ENCODE results near the gene PRRG4. TPM values are rescaled to one million over a fixed set of nuclear protein-coding genes. Genes with fewer than 3 reads are reported as not detected.
"Not testable (repeated sequence)": the region's sequence is repeated elsewhere in the genome, so short reads cannot be mapped to it uniquely, and the experiment has no call there.

The PRRG4 gene
- total RNA-seq, 2 experiments from 2014 or later, result 0.25 to 0.30 TPM

GRCh38 chr11:32819187-32819586 is 10.5 kb upstream of the PRRG4 start:
- no peaks in the 10 kb centered on the region for H3K36me3 Mint-ChIP-seq (ENCODE audit: low read depth)
- DNase-seq, result no peak
- H3K27ac Mint-ChIP-seq, result no peak overlapping the region
- no peaks in the 10 kb centered on the region for H3K9me3 Mint-ChIP-seq
- ChIA-PET CTCF (no interaction called here), POLR2A (no interaction called here)
- peaks cover 6% of the 10 kb centered on the region for H3K4me1 Mint-ChIP-seq
- H3K27me3 Mint-ChIP-seq, result peaks cover 13% of the 10 kb centered on the region
- H3K4me3 Mint-ChIP-seq, result no peak overlapping the region

- no peaks in the 10 kb centered on the region for H3K9me3 Mint-ChIP-seq
- POLR2A ChIA-PET, result no interaction called here
- no peaks in the 10 kb centered on the region for H3K36me3 Mint-ChIP-seq (ENCODE audit: low read depth)
- DNase-seq, result no peak
- no peak overlapping the region for H3K27ac Mint-ChIP-seq
- CTCF ChIA-PET, result no interaction called here
- no peak overlapping the region for H3K4me3 Mint-ChIP-seq
- peaks cover 9% of the 10 kb centered on the region for H3K27me3 Mint-ChIP-seq
- H3K4me1 Mint-ChIP-seq, result peaks cover 6% of the 10 kb centered on the region
These were observed 9.2 kb upstream of the PRRG4 start for GRCh38 chr11:32820497-32820896.

GRCh38 chr11:32821517-32821916 is 8.2 kb upstream of the PRRG4 start:
- no peak overlapping the region for H3K4me3 Mint-ChIP-seq
- no peaks in the 10 kb centered on the region for H3K9me3 Mint-ChIP-seq
- ChIA-PET POLR2A (no interaction called here), CTCF (no interaction called here)
- no peaks in the 10 kb centered on the region for H3K36me3 Mint-ChIP-seq (ENCODE audit: low read depth)
- no peak overlapping the region for H3K27ac Mint-ChIP-seq
- peaks cover 6% of the 10 kb centered on the region for H3K27me3 Mint-ChIP-seq
- no peak for DNase-seq
- H3K4me1 Mint-ChIP-seq, result peaks cover 6% of the 10 kb centered on the region

- Mint-ChIP-seq H3K4me3 (no peak overlapping the region), H3K9me3 (no peaks in the 10 kb centered on the region), H3K36me3 (ENCODE audit: low read depth) (no peaks in the 10 kb centered on the region), H3K27me3 (peaks cover 6% of the 10 kb centered on the region), H3K4me1 (peaks cover 6% of the 10 kb centered on the region), H3K27ac (no peak overlapping the region)
- no peak for DNase-seq
- CTCF ChIA-PET, result no interaction called here
- POLR2A ChIA-PET, result no interaction called here
These were observed 7.7 kb upstream of the PRRG4 start for GRCh38 chr11:32821917-32822560.

- DNase-seq; POLR2A ChIA-PET; H3K4me1 Mint-ChIP-seq; H3K27ac Mint-ChIP-seq; H3K4me3 Mint-ChIP-seq; H3K36me3 Mint-ChIP-seq (ENCODE audit: low read depth); H3K9me3 Mint-ChIP-seq: not testable (repeated sequence)
- H3K27me3 Mint-ChIP-seq, result peaks cover 10% of the 10 kb centered on the region
- CTCF ChIA-PET, result interaction anchor here (0.6 kb wide), 1 partner anchor 1591 kb away, joined by 3 read pairs; no protein-coding TSS in a partner anchor
These were observed 6.1 kb upstream of the PRRG4 start for GRCh38 chr11:32823617-32824016.

GRCh38 chr11:32826113-32826512 is 3.6 kb upstream of the PRRG4 start:
- H3K9me3 Mint-ChIP-seq, result no peaks in the 10 kb centered on the region
- peaks cover 14% of the 10 kb centered on the region for H3K4me1 Mint-ChIP-seq

GRCh38 chr11:32827276-32827675 is 2.5 kb upstream of the PRRG4 start:
- H3K27me3 Mint-ChIP-seq, result peaks cover 23% of the 10 kb centered on the region
- H3K4me1 Mint-ChIP-seq, result peaks cover 8% of the 10 kb centered on the region
- DNase-seq, result no peak
- ChIA-PET POLR2A (no interaction called here), CTCF (no interaction called here)
- no peaks in the 10 kb centered on the region for H3K36me3 Mint-ChIP-seq (ENCODE audit: low read depth)
- no peaks in the 10 kb centered on the region for H3K9me3 Mint-ChIP-seq
- no peak overlapping the region for H3K27ac Mint-ChIP-seq
- no peak overlapping the region for H3K4me3 Mint-ChIP-seq

More at GRCh38 chr11:32826113-32826512, 3.6 kb upstream of the PRRG4 start:
- H3K27me3 Mint-ChIP-seq, result peaks cover 24% of the 10 kb centered on the region
- no peak overlapping the region for H3K27ac Mint-ChIP-seq
- CTCF ChIA-PET, result interaction anchor here (0.6 kb wide), 1 partner anchor 16 kb away, joined by 3 read pairs; no protein-coding TSS in a partner anchor
- H3K36me3 Mint-ChIP-seq (ENCODE audit: low read depth), result no peaks in the 10 kb centered on the region
- H3K4me3 Mint-ChIP-seq, result no peak overlapping the region
- no peak for DNase-seq
- POLR2A ChIA-PET, result no interaction called here

- peak overlapping the region; percentile 82 for H3K4me3 Mint-ChIP-seq
- no peaks in the 10 kb centered on the region for H3K36me3 Mint-ChIP-seq (ENCODE audit: low read depth)
- POLR2A ChIA-PET, result interaction anchor here (0.6 kb wide), 1 partner anchor 219 kb away, joined by 3 read pairs; no protein-coding TSS in a partner anchor
- H3K27ac Mint-ChIP-seq, result peak overlapping the region; percentile 86
- no peak for DNase-seq
- H3K9me3 Mint-ChIP-seq, result no peaks in the 10 kb centered on the region
- peaks cover 34% of the 10 kb centered on the region for H3K27me3 Mint-ChIP-seq
- CTCF ChIA-PET, result no interaction called here
- H3K4me1 Mint-ChIP-seq, result peaks cover 8% of the 10 kb centered on the region
These were observed 509 bp upstream of the PRRG4 start for GRCh38 chr11:32829157-32829679.

- DNase-seq, result no peak
- H3K36me3 Mint-ChIP-seq (ENCODE audit: low read depth), result no peaks in the 10 kb centered on the region
- peak overlapping the region; percentile 66 for H3K4me3 Mint-ChIP-seq
- H3K27me3 Mint-ChIP-seq, result peaks cover 34% of the 10 kb centered on the region
- ChIA-PET POLR2A (no interaction called here), CTCF (no interaction called here)
- H3K27ac Mint-ChIP-seq, result no peak overlapping the region
- no peaks in the 10 kb centered on the region for H3K9me3 Mint-ChIP-seq
- H3K4me1 Mint-ChIP-seq, result peaks cover 8% of the 10 kb centered on the region
These were observed 649 bp downstream of the PRRG4 start for GRCh38 chr11:32830413-32830738.

- peak overlapping the region; percentile 66 for H3K4me3 Mint-ChIP-seq
- no peak overlapping the region for H3K27ac Mint-ChIP-seq
- H3K27me3 Mint-ChIP-seq, result peaks cover 34% of the 10 kb centered on the region
- ChIA-PET POLR2A (no interaction called here), CTCF (interaction anchor here (0.5 kb wide), 1 partner anchor 38 kb away, joined by 5 read pairs; no protein-coding TSS in a partner anchor)
- no peak for DNase-seq
- no peaks in the 10 kb centered on the region for H3K9me3 Mint-ChIP-seq
- peaks cover 8% of the 10 kb centered on the region for H3K4me1 Mint-ChIP-seq
- H3K36me3 Mint-ChIP-seq (ENCODE audit: low read depth), result no peaks in the 10 kb centered on the region
These were observed 1.1 kb downstream of the PRRG4 start for GRCh38 chr11:32830796-32831195.

- CTCF ChIA-PET, result interaction anchor here (0.5 kb wide), 1 partner anchor 38 kb away, joined by 5 read pairs; no protein-coding TSS in a partner anchor
- H3K27me3 Mint-ChIP-seq, result peaks cover 34% of the 10 kb centered on the region
- POLR2A ChIA-PET, result no interaction called here
- H3K4me1 Mint-ChIP-seq, result peaks cover 8% of the 10 kb centered on the region
- no peak for DNase-seq
- H3K36me3 Mint-ChIP-seq (ENCODE audit: low read depth), result no peaks in the 10 kb centered on the region
- H3K9me3 Mint-ChIP-seq, result no peaks in the 10 kb centered on the region
- peak overlapping the region; percentile 66 for H3K4me3 Mint-ChIP-seq
- H3K27ac Mint-ChIP-seq, result no peak overlapping the region
These were observed 1.5 kb downstream of the PRRG4 start for GRCh38 chr11:32831221-32831620.

- Mint-ChIP-seq H3K27ac (no peak overlapping the region), H3K36me3 (ENCODE audit: low read depth) (no peaks in the 10 kb centered on the region), H3K4me3 (no peak overlapping the region), H3K4me1 (peaks cover 8% of the 10 kb centered on the region), H3K27me3 (peaks cover 30% of the 10 kb centered on the region), H3K9me3 (no peaks in the 10 kb centered on the region)
- DNase-seq, result no peak
- ChIA-PET POLR2A (no interaction called here), CTCF (no interaction called here)
These were observed 4.2 kb downstream of the PRRG4 start for GRCh38 chr11:32833921-32834320.

GRCh38 chr11:32836946-32837345 is 7.2 kb downstream of the PRRG4 start:
- ChIA-PET POLR2A (no interaction called here), CTCF (no interaction called here)
- Mint-ChIP-seq H3K27me3 (peaks cover 14% of the 10 kb centered on the region), H3K4me1 (no peaks in the 10 kb centered on the region), H3K27ac (no peak overlapping the region), H3K4me3 (no peak overlapping the region), H3K36me3 (ENCODE audit: low read depth) (no peaks in the 10 kb centered on the region), H3K9me3 (no peaks in the 10 kb centered on the region)
- DNase-seq, result no peak

Data from activated CD4-positive, alpha-beta T cell treated with anti-CD3 and anti-CD28 coated beads, Interleukin-2, amount 10 ng/mL, durations not matched to agents 7 days and 5 days (primary cell).